Natural killer cell (primary cell): Measurements from ENCODE around the gene MDFI. TPM values are rescaled to one million over a fixed set of nuclear protein-coding genes. Genes with fewer than 3 reads are reported as not detected.

Experiments used
- ATAC-seq, 3 donors: fragments of 150-1000 bp in 2 of 3; fragments of 200-7000 bp in 1 of 3; cut with Tn5 transposase; 1 replicate in 1 of 3; 2 replicates in 2 of 3; pipeline ENCODE4 v1.10.0; 2021; ENCODE audit warnings: mild to moderate bottlenecking in 2 of 3, moderate library complexity in 2 of 3
- DNase-seq, 2 donors: peaks; one replicate each; pipeline versions ENCODE4 v3.0.0 to v3.0.0-alpha.2; 2013 to 2021; ENCODE audit warnings: mixed read lengths in 1 of 2
- H3K27ac ChIP-seq: one replicate; pipeline ENCODE4 v1.5.1; 2013; ENCODE audit warnings: mild to moderate bottlenecking, low read length
- H3K27me3 ChIP-seq: one replicate; pipeline ENCODE4 v1.6.1; 2013; ENCODE audit warnings: low read length; ENCODE audit not compliant: control insufficient read depth, insufficient read depth
- H3K36me3 ChIP-seq: one replicate; pipeline ENCODE4 v1.6.1; 2013; ENCODE audit warnings: low read length; ENCODE audit not compliant: control insufficient read depth, insufficient read depth
- H3K4me1 ChIP-seq: one replicate; pipeline ENCODE4 v1.6.1; 2013; ENCODE audit warnings: low read length; ENCODE audit not compliant: control insufficient read depth, insufficient read depth
- H3K4me3 ChIP-seq: one replicate; pipeline ENCODE4 v1.5.1; 2013; ENCODE audit warnings: low read length
- H3K9me3 ChIP-seq: one replicate; pipeline ENCODE4 v1.6.1; 2013; ENCODE audit warnings: low read length; ENCODE audit not compliant: control insufficient read depth, insufficient read depth
- H3K27ac Mint-ChIP-seq, 2 donors: one replicate each; pipeline ENCODE4 v1.8.0; 2022; ENCODE audit warnings: mild to moderate bottlenecking in 2 of 2, mixed read lengths in 2 of 2, moderate library complexity in 1 of 2
- H3K27me3 Mint-ChIP-seq, 2 donors: one replicate each; pipeline ENCODE4 v1.8.0; 2022; ENCODE audit warnings: low read depth in 2 of 2, mixed read lengths in 2 of 2
- H3K36me3 Mint-ChIP-seq: one replicate; pipeline ENCODE4 v1.8.0; 2022; ENCODE audit warnings: mixed read lengths
- H3K4me1 Mint-ChIP-seq, 2 donors: one replicate each; pipeline ENCODE4 v1.8.0; 2022; ENCODE audit warnings: mixed read lengths in 2 of 2
- H3K4me3 Mint-ChIP-seq: one replicate; pipeline ENCODE4 v1.8.0; 2022; ENCODE audit warnings: mild to moderate bottlenecking, moderate library complexity, mixed read lengths
- H3K9me3 Mint-ChIP-seq, 2 donors: one replicate each; pipeline ENCODE4 v1.8.0; 2022; ENCODE audit warnings: mixed read lengths in 2 of 2
- WGBS: methylation state at CpG from one replicate; pipeline ENCODE4 v1.1.7; 2013; ENCODE audit warnings: missing lambda C conversion rate; ENCODE audit not compliant: insufficient coverage; 5-methylcytosine and 5-hydroxymethylcytosine counted together
- intact Hi-C: fragments of 100-400 bp; cut with micrococcal nuclease; formaldehyde crosslinking; loops from one replicate; pipeline ENCODE4 v1.14.2; 2022
- total RNA-seq, 4 donors: library from RNA; stranded (reverse); fragments of 120-200 nt in 1 of 4; gene quantifications; one replicate each; pipeline versions ENCODE4 v1.2.3 to v1.2.4, GENCODE V29; 2013 to 2022
- TF ChIP-seq, protein P1 (sequence below): fragments of 200-600 bp; IDR thresholded peaks from one replicate; pipeline ENCODE4 v1.8.0; 2022; ENCODE audit warnings: antibody characterized with exemption

The MDFI gene
- total RNA-seq, 3 donors from 2014 or later (not counting 1 experiment from before 2014, with no cell fraction given): not detected

GRCh38 chr6:41640426-41640825 lies 2.2 kb downstream of the MDFI start:
- Histone ChIP-seq H3K4me1 (peaks cover 12% of the 10 kb centered on the region), H3K27me3 (peaks cover 25% of the 10 kb centered on the region), H3K9me3 (no peaks in the 10 kb centered on the region), H3K4me3 (no peak overlapping the region), H3K36me3 (no peaks in the 10 kb centered on the region), H3K27ac (no peak overlapping the region)
- Mint-ChIP-seq H3K9me3 (no peaks in the 10 kb centered on the region), H3K4me1 (peaks cover 0 to 10% of the 10 kb centered on the region in 2 donors), H3K4me3 (no peak overlapping the region), H3K27ac (no peak overlapping the region), H3K27me3 (peaks cover 41 to 57% of the 10 kb centered on the region in 2 donors), H3K36me3 (no peaks in the 10 kb centered on the region)
- intact Hi-C loops: no loop called here
- WGBS: 92% methylated on average over 7 of the region's 7 CpGs
- no peak for DNase-seq
- ATAC-seq: no peak
- TF ChIP-seq, protein P1, sequence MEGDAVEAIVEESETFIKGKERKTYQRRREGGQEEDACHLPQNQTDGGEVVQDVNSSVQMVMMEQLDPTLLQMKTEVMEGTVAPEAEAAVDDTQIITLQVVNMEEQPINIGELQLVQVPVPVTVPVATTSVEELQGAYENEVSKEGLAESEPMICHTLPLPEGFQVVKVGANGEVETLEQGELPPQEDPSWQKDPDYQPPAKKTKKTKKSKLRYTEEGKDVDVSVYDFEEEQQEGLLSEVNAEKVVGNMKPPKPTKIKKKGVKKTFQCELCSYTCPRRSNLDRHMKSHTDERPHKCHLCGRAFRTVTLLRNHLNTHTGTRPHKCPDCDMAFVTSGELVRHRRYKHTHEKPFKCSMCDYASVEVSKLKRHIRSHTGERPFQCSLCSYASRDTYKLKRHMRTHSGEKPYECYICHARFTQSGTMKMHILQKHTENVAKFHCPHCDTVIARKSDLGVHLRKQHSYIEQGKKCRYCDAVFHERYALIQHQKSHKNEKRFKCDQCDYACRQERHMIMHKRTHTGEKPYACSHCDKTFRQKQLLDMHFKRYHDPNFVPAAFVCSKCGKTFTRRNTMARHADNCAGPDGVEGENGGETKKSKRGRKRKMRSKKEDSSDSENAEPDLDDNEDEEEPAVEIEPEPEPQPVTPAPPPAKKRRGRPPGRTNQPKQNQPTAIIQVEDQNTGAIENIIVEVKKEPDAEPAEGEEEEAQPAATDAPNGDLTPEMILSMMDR: no peak

GRCh38 chr6:41641352-41641925 lies 3.2 kb downstream of the MDFI start:
- Mint-ChIP-seq H3K4me3 (no peak overlapping the region), H3K4me1 (peaks cover 0 to 9% of the 10 kb centered on the region in 2 donors), H3K9me3 (no peaks in the 10 kb centered on the region), H3K36me3 (no peaks in the 10 kb centered on the region), H3K27ac (no peak overlapping the region), H3K27me3 (peaks cover 36 to 58% of the 10 kb centered on the region in 2 donors)
- H3K27ac ChIP-seq: no peak overlapping the region
- WGBS: 83% methylated on average over 9 of the region's 9 CpGs
- intact Hi-C loops: no loop called here
- DNase-seq (no peak), ATAC-seq (no peak)
- TF ChIP-seq, protein P1: no peak
- H3K36me3 ChIP-seq: no peaks in the 10 kb centered on the region
- H3K4me1 ChIP-seq: peaks cover 10% of the 10 kb centered on the region
- no peaks in the 10 kb centered on the region for H3K9me3 ChIP-seq
- no peak overlapping the region for H3K4me3 ChIP-seq
- H3K27me3 ChIP-seq: peaks cover 25% of the 10 kb centered on the region

DNA sequence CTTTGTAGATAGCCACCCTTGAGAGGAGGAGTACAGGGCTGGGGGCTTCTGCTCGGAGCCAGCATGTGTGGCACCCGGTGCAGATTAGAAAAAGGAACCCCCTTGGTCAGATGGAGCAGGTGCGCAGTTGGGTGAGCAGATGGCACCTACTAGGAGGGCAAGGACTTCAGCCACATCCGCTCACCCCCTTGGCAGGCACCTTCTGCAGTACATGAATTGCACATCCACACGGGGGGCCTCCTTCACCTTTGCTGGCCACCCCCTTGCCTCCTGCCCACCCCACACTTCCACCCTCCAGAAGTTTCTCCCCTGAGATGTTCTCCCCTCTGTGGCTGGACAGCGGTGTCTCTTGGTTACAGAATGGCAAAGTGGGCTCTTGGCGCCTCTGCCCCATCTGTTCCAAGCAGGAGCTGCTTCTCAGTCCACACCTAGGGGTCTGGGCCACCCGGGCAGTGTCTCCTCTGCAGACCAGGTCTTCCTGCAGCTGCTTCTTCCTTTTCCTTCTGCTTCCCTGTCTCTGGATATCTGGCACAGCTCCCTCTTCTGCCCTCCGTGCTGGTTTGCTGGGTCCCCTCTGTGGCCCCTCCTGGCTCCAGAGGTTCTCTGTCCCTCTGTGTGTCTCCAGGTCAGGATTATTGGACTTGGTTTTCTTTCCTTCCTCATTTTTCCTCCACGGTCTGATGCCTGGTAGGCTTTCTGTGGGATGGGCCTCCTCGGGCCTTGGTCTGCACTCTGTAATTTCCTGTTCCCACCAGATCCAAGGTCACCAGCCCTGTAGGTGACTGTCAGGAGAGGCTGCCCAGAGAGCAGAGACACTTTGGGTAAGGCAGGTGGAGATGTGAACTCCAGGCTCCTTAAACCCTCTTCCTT lies 4.1 kb downstream of the MDFI start:
- no peaks in the 10 kb centered on the region for H3K9me3 Mint-ChIP-seq
- Histone ChIP-seq H3K36me3 (no peaks in the 10 kb centered on the region), H3K27me3 (peaks cover 19% of the 10 kb centered on the region), H3K4me3 (no peak overlapping the region), H3K27ac (no peak overlapping the region), H3K9me3 (no peaks in the 10 kb centered on the region), H3K4me1 (peaks cover 8% of the 10 kb centered on the region)
- no peak overlapping the region for H3K4me3 Mint-ChIP-seq
- intact Hi-C loops: no loop called here
- TF ChIP-seq, protein P1: no peak
- H3K36me3 Mint-ChIP-seq: no peaks in the 10 kb centered on the region
- peaks cover 32 to 54% of the 10 kb centered on the region in 2 donors for H3K27me3 Mint-ChIP-seq
- ATAC-seq (no peak), DNase-seq (no peak)
- WGBS: 74% methylated on average over 11 of the region's 11 CpGs
- no peak overlapping the region for H3K27ac Mint-ChIP-seq
- peaks cover 0 to 9% of the 10 kb centered on the region in 2 donors for H3K4me1 Mint-ChIP-seq
